DND-41 (cell line): ENCODE measurements around the gene FGF1.

ENCODE experiments used
- ATAC-seq: fragments of 200-7000 bp; cut with Tn5 transposase; 3 replicates; pipeline ENCODE4 v1.9.1; 2021; ENCODE audit warnings: low read depth; ENCODE audit not compliant: insufficient read depth
- DNase-seq: peaks from one replicate; pipeline ENCODE4 v3.0.0-alpha.2; 2020
- H2AFZ ChIP-seq: 2 replicates; pipeline ENCODE4 v1.6.0; 2012; ENCODE audit warnings: low read depth, low read length
- H3K27ac ChIP-seq: 2 replicates; pipeline ENCODE4 v1.5.1; 2012; ENCODE audit warnings: low read length, inconsistent platforms
- H3K27me3 ChIP-seq: fragments of 200-600 bp; sonication (generic); 2 replicates; pipeline ENCODE4 v1.6.0; 2012; ENCODE audit warnings: low read length, mild to moderate bottlenecking, inconsistent platforms; ENCODE audit not compliant: insufficient read depth, poor library complexity
- H3K36me3 ChIP-seq: 2 replicates; pipeline ENCODE4 v1.5.1; 2012; ENCODE audit warnings: low read length, inconsistent platforms; ENCODE audit not compliant: insufficient read depth
- H3K4me1 ChIP-seq: 2 replicates; pipeline ENCODE4 v1.5.1; 2012; ENCODE audit warnings: mild to moderate bottlenecking, low read length; ENCODE audit not compliant: insufficient read depth
- H3K4me2 ChIP-seq: 2 replicates; pipeline ENCODE4 v1.6.0; 2012; ENCODE audit warnings: mild to moderate bottlenecking, moderate library complexity, low read length, inconsistent platforms; ENCODE audit not compliant: insufficient read depth
- H3K4me3 ChIP-seq, 2 experiments: fragments of 200-600 bp in 1 of 2; shearing (Covaris generic) in 1 of 2; 2 replicates each; pipeline ENCODE4 v1.5.1; 2012 to 2016; ENCODE audit warnings: inconsistent platforms in 2 of 2, low read length in 2 of 2, mild to moderate bottlenecking in 2 of 2, low read depth in 1 of 2, moderate library complexity in 1 of 2
- H3K79me2 ChIP-seq: 2 replicates; pipeline ENCODE4 v1.6.0; 2012; ENCODE audit warnings: low read length, inconsistent platforms; ENCODE audit not compliant: insufficient read depth
- H3K9ac ChIP-seq: 2 replicates; pipeline ENCODE4 v1.6.0; 2012; ENCODE audit warnings: low read depth, mild to moderate bottlenecking, inconsistent platforms, low read length, moderate library complexity
- H3K9me3 ChIP-seq: 2 replicates; pipeline ENCODE4 v1.5.1; 2012; ENCODE audit warnings: low read length, moderate library complexity, mild to moderate bottlenecking, inconsistent platforms; ENCODE audit not compliant: insufficient read depth, severe bottlenecking
- H4K20me1 ChIP-seq: 2 replicates; pipeline ENCODE4 v1.6.0; 2012; ENCODE audit warnings: low read length; ENCODE audit not compliant: insufficient read depth
- EZH2 ChIP-seq: IDR thresholded peaks from 3 replicates; pipeline ENCODE4 v1.6.1; 2012; ENCODE audit warnings: borderline replicate concordance, low read depth, mild to moderate bottlenecking, moderate library complexity, low read length, inconsistent platforms; ENCODE audit not compliant: severe bottlenecking
- TF ChIP-seq, protein P1 (sequence below): IDR thresholded peaks from 2 replicates; pipeline ENCODE4 v1.5.1; 2012; ENCODE audit warnings: borderline replicate concordance, low read length, moderate library complexity, mild to moderate bottlenecking; ENCODE audit not compliant: poor library complexity, severe bottlenecking; ENCODE audit errors: extremely low read depth

Gene FGF1

DNA sequence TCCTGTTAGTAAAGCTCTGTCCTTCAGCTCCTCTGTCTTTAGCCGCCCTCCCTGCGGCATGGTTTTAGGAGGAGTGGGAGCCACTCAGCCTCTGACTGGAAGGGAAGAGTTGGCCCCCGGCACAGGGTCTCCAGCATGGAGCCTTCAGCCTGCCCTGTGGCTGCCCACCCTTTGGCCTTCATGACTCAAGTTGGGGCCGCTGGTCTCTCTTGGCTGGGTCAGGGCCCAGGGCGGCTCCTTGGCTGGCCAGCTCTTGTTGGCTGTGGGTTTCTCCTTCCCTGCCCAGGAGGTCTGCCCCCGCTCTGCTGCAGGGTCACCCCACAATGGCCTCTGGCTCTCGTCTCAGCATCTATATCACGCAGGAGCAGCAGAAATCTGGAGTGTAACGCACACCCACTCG is 25.7 kb downstream of the FGF1 start:
- no peaks in the 10 kb centered on the region for H3K36me3 ChIP-seq
- H3K9me3 ChIP-seq, result no peaks in the 10 kb centered on the region
- no peak overlapping the region for H3K27ac ChIP-seq
- DNase-seq (no peak), ATAC-seq (no peak)
- TF ChIP-seq, protein P1, sequence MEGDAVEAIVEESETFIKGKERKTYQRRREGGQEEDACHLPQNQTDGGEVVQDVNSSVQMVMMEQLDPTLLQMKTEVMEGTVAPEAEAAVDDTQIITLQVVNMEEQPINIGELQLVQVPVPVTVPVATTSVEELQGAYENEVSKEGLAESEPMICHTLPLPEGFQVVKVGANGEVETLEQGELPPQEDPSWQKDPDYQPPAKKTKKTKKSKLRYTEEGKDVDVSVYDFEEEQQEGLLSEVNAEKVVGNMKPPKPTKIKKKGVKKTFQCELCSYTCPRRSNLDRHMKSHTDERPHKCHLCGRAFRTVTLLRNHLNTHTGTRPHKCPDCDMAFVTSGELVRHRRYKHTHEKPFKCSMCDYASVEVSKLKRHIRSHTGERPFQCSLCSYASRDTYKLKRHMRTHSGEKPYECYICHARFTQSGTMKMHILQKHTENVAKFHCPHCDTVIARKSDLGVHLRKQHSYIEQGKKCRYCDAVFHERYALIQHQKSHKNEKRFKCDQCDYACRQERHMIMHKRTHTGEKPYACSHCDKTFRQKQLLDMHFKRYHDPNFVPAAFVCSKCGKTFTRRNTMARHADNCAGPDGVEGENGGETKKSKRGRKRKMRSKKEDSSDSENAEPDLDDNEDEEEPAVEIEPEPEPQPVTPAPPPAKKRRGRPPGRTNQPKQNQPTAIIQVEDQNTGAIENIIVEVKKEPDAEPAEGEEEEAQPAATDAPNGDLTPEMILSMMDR, result no peak
- peaks cover 4% of the 10 kb centered on the region for H3K27me3 ChIP-seq
- H4K20me1 ChIP-seq, result no peaks in the 10 kb centered on the region
- H3K4me1 ChIP-seq, result peaks cover 3% of the 10 kb centered on the region; the same call in 1 of the 2 replicates
- H2AFZ ChIP-seq, result no peak overlapping the region
- no peaks in the 10 kb centered on the region for H3K79me2 ChIP-seq
- H3K4me2 ChIP-seq, result no peak overlapping the region
- H3K9ac ChIP-seq, result no peak overlapping the region
- no peak overlapping the region for H3K4me3 ChIP-seq

- ATAC-seq (no peak), DNase-seq (no peak)
- no peaks in the 10 kb centered on the region for H4K20me1 ChIP-seq
- H3K9ac ChIP-seq, result no peak overlapping the region
- no peaks in the 10 kb centered on the region for H3K36me3 ChIP-seq
- H3K4me3 ChIP-seq, result no peak overlapping the region
- TF ChIP-seq, protein P1, result no peak
- TF ChIP-seq EZH2, result no peak
- no peak overlapping the region for H2AFZ ChIP-seq
- no peak overlapping the region for H3K4me2 ChIP-seq
- no peak overlapping the region for H3K27ac ChIP-seq
- H3K9me3 ChIP-seq, result no peaks in the 10 kb centered on the region
- H3K79me2 ChIP-seq, result no peaks in the 10 kb centered on the region
- peaks cover 3% of the 10 kb centered on the region; the same call in 1 of the 2 replicates for H3K4me1 ChIP-seq
- H3K27me3 ChIP-seq, result peaks cover 8% of the 10 kb centered on the region
Observed at GRCh38 chr5:142659405-142659804, 26.5 kb downstream of the FGF1 start.

DNA sequence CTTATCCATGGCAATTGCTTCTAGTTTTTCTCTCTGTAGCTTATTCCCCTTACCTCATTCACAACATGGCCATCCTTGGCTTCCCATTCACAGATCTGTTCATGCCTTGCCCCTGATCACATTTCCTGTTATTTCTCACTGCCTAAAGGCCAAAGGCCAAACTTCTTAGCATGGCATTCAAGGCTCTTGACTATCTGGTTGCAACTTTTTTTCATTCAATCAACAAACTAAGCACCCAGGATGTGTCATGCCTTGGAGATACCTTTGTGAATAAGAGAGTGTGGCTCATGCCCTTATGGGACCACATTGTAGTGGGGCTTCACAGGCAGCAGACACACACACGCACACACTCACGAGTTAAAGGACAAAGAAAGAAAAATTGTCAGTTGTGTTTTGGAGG is 27.6 kb downstream of the FGF1 start:
- no peak for TF ChIP-seq EZH2
- TF ChIP-seq, protein P1, result no peak
- H3K79me2 ChIP-seq, result no peaks in the 10 kb centered on the region
- ATAC-seq (no peak), DNase-seq (no peak)
- no peaks in the 10 kb centered on the region for H3K36me3 ChIP-seq
- no peaks in the 10 kb centered on the region for H3K9me3 ChIP-seq
- no peak overlapping the region for H3K4me3 ChIP-seq
- H3K4me1 ChIP-seq, result peaks cover 3% of the 10 kb centered on the region; the same call in 1 of the 2 replicates
- no peak overlapping the region for H2AFZ ChIP-seq
- H3K9ac ChIP-seq, result no peak overlapping the region
- no peak overlapping the region for H3K4me2 ChIP-seq
- peaks cover 12% of the 10 kb centered on the region for H3K27me3 ChIP-seq
- H4K20me1 ChIP-seq, result no peaks in the 10 kb centered on the region
- H3K27ac ChIP-seq, result no peak overlapping the region

- no peak for DNase-seq
- ATAC-seq, result no peak
- no peaks in the 10 kb centered on the region for H3K9me3 ChIP-seq
- H3K9ac ChIP-seq, result no peak overlapping the region
- no peak overlapping the region for H3K4me3 ChIP-seq
- no peaks in the 10 kb centered on the region for H4K20me1 ChIP-seq
- TF ChIP-seq EZH2, result no peak
- TF ChIP-seq, protein P1, result no peak
- no peaks in the 10 kb centered on the region for H3K79me2 ChIP-seq
- no peak overlapping the region for H2AFZ ChIP-seq
- no peak overlapping the region for H3K4me2 ChIP-seq
- no peak overlapping the region for H3K27ac ChIP-seq
- H3K36me3 ChIP-seq, result no peaks in the 10 kb centered on the region
- H3K4me1 ChIP-seq, result peaks cover 3% of the 10 kb centered on the region; the same call in 1 of the 2 replicates
- H3K27me3 ChIP-seq, result peaks cover 12% of the 10 kb centered on the region
Observed at GRCh38 chr5:142657446-142657845, 28.4 kb downstream of the FGF1 start.
